Measurements from ENCODE around the gene PRH2.

The PRH2 gene

DNA sequence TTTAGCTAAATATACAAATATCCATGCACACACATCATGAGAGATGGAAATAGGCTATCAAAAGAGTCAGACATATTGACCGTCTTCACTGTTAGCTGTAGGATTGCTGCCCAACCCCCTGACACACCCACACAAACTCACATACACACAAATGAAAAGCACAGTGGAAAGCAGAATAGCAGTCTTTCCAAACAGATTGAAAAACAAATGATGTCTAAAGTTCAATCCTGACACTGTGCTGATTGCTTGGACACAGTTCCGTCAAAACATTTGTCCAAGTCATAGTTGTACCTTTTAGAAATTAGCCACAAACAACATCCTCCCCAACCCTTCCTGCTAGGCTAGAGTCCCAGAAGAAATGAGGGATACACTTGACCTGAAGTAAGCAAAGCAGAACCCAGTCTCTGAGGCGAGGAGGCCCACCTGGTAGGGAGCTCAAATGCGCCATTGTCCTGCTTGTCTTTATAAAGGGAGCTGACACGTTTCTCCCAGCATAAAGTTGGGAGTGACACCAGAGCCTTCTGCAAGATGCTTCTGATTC lies at the start of gene PRH2:
PRH2 (plus strand) TSS at position 491 of the 541 bp plus-strand sequence; CDS start at position 529, 38 bp downstream.
- no peak for DNase-seq

DNA sequence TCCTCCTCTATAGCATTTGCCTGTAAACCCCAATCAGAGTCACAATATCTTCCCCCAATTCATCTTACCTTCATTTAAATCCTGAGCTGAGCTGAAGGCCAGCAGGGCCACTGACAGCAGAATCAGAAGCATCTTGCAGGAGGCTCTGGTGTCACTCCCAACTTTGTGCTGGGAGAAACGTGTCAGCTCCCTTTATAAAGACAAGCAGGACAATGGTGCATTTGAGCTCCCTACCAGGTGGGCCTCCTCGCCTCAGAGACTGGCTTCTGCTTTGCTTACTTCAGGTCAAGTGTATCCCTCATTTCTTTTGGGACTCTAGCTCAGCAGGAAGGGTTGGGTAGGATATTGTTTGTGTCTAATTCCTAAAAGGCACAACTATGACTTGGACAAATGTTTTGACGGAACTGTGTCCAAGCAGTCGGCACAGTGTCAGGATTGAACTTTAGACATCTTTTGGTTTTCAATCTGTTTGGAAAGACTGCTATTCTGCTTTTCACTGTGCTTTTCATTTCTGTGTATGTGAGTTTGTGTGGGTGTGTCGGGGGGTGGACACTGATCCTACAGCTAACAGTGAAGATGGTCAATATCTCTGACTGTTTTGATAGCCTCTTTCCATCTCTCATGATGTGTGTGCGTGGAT lies 44.8 kb upstream of the PRH2 start, which contains the start of gene PRH1:
PRH1 (minus strand) TSS at position 170 of the 640 bp plus-strand sequence; CDS start at position 132, 38 bp downstream.
- DNase-seq: no peak

DNA sequence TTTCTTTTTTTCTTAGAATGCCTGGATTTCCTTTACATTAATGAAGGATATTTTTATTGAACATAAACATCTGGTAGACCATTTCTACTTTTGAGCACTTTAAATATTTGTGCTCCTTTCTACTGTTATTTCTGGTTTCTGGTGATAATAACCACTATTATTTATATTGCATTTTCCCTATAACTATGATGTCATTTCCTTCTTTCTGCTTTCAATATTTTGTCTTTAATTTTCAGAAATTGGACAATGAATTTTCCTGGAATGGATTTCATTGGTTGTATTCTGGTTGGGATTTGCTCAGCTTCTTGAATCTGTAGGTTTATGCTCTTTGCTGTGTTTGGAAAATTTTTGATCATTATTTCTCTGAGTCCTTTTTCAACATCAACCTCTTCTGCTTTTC lies 39.8 kb upstream of the PRH2 start:
- DNase-seq: no peak

DNA sequence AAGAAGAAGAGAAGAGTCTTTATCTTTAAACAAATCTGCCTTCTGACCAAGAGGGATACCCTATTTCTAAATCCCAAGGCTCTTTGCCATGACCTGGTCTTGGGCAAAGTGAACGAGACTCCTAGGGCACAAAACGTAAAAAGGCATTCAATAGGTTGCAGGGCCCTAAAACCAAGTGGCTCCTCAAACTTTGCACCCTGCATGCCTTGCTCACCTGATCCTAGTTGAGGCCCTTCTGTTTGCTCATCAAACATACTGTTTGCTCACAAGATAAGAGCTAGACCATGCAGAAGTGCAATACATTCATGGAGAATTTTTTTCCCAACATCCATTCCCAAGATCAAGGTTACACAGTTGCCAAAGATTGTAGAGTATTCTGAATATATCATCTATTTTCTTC lies 37.1 kb upstream of the PRH2 start:
- DNase-seq: no peak

DNA sequence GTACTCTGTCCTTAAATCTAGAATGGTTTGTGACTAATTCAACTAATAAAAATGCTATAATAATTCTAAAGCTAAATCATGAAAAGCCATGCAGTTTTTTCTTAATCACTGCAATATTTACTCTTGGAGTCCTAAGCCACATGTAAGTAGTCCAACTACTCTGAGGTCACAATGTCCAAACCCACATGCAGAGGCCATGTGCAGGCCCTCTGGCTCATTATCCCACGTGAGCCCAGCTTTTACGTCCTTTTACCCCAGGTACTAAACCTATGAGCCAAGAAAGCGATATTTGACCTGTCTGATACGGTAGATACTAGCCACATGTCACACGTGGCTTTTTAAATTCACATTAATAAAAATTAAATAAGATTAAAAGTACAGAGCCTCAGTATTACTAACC lies 32.2 kb upstream of the PRH2 start:
- no peak for DNase-seq

DNA sequence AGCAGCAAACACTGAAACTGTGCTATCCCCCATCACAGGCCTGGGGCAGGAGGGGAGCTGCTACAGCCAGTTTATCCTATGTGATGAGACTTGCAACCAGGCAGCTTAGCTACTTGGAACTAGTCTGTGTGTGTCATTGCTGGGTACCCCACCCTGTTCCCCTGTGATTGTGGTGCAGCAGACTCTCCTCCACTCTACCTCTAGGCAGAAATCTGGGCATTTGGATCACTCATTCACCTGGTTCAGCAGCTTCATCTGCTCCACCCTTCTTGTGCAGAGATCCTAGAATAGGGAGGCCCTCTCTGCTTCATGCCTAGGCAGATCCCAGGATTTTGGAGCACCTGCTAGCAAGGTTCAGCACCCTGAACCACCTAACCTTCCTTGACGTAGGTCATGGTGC lies 28.5 kb upstream of the PRH2 start:
- no peak for DNase-seq

DNA sequence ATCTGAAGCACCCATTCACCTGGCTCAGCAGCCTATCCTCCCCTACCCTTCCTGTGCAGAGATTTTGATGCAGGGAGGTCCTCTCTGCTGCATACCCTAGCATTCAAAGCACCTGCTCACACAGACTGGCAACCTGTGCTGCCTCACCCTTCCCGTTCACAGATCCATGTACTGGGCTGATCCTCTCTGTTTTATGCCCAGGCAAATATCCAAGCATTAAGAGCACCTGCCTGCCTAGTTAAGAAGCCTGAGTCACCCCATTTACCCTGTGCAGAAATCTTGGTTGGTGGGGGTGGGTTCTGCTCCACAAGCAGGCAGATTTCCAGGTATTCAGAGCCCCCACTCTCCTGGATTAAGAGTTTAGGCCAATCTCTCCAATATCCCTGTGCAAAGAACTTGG lies 28.1 kb upstream of the PRH2 start:
- no peak for DNase-seq

DNA sequence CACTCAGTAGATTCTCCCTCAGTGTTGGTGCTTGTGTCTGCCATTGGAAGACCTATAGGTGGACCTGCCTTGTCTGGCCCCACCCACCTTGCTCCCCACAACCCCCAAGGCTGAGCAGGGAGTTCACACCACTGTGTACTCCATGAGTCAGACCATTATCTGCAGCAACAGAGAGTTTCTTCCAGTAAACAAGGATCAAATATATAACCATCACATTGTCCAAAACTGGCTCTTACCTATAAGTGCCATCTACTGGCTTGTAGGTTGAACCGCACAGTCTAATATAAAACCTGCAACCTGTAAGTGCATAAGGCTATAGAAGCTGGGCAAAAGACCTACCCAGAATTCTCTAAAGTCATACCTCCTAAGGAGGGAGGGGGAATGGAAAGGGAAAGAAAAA lies 27.6 kb upstream of the PRH2 start:
- DNase-seq: no peak

DNA sequence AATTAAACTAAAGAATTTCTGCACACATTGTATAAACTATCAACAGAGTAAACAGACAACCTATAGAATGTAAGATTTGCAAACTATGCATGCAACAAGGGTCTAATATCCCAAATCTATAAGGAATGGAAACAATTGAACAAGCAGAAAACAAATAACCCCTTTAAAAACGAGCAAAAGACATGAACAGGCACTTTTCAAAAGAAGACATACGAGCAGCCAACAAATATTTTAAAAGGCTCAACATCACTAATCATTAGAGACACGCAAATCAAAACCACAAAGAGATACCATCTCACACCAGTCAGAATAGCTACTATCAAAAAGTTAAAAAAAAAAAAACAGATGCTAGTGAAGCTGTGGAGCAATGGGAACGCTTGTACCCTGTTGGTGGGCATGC lies 24.4 kb upstream of the PRH2 start:
- no peak for DNase-seq

DNA sequence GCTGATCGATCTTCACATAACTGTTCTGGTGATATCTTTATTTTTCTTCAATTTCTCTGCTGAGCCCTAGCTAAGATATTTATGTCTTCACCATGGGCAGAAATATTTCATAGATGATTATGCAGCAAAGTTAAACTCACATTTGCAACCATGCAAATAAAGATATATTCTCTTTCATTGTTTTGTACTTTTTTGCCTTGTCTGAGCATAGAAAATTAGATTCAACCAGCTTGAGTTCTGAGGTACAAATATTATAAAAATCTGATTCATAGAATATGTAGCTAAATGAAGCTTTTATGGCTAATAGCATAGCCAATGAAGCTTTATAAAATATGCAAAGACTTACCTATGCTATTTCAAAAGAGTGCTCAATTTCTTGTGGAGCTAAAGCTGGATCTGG lies 19.6 kb upstream of the PRH2 start, which contains the start of gene TAS2R13:
TAS2R13 (minus strand) TSS at position 101 of the 400 bp plus-strand sequence. CDS start 264 bp downstream, outside the sequence.
- DNase-seq: no peak

DNA sequence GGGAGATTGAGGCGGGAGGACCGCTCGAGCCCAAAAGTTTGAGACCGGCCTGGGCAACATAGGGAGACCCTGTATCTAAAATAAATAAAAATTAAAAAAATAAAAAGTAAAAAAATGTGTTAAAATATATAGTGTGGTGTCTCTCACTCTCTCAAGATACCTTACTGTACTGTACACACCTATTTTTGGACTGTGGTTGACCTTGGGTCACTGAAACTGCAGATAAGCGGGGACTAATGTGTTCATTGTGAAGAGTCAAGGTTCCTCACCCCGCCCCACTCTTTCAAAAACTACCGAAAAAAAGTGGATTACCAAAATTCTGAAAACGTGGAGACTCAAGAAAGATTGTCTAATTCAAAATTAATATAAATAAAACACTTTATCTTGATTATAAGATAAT lies 18.7 kb upstream of the PRH2 start:
- DNase-seq: no peak

DNA sequence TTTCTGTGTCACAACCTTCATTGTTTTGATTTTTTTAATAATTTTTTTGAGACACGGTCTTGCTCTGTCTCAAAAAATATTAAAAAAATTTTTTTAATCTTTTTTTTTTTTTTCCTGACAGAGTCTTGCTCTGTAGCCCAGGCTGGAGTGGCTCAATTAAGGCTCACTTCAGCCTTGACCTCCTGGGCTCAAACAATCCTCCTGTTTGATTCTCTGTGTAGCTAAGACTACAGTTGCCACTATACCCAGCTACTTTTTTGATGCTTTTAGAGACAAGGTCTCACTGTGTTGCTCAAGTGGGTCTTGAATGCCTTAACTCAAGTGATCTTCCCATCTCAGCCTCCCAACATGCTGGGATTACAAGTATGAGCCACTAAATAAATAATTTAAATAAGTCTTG lies 9.2 kb upstream of the PRH2 start:
- no peak for DNase-seq

DNA sequence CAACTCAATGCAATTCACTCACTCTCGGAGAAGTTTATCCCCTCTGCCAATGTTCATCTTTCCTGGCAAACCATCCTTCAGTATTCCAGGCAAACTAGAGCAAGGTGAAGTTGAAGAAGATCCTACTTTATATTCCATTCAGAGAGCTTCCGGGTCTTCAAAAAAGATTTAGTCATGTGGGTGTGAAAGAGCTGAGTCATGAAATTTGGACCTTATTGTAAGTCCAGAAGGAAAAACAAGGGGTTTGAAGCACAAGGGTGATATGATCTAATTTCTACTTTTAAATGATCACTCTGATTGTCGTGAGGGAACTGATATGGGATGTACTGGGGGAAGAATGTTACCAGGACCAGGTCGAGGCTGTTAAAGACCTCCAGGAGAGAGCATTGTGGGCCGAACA lies 2.8 kb upstream of the PRH2 start:
- DNase-seq: no peak

DNA sequence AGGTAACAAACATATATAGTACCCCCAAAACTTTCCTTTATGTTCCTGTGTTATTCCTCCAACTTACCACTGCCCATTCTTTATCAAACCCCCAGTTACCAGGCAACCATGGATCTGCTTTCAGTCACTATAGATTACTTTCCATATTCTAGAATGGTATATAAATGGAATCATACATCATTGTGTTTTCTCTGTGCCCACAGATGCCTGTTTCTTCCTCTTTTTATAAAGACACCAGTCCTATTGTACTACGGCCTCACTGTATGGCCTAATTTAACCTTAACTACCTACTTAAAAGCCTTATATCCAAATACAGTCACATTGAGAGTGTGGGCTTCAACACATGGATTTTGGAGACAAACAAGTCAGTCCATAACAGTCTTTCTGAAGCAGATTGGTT lies 7.5 kb downstream of the PRH2 start:
- no peak for DNase-seq

DNA sequence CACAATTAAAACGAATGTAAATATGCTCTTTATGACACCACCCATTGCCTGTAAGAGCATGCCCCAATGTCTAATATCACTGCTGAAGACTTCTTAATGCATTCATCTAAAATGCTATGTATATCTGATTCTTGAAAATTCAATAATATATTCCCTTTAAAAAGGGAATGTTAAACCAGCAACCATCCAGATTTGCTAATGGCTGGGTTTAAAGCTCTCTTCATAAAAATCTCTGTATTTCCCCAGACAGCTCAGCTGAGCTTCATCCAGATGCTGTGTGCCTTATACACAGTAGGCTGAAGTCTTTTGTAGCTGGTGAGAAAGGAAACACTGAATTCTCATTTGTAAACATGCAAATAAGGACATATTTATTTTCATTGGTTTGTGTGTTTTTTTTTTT lies 10.1 kb downstream of the PRH2 start, which contains the start of gene TAS2R14:
TAS2R14 (minus strand) TSS at position 101 of the 400 bp plus-strand sequence; CDS start at position 45, 56 bp downstream.
- no peak for DNase-seq

DNA sequence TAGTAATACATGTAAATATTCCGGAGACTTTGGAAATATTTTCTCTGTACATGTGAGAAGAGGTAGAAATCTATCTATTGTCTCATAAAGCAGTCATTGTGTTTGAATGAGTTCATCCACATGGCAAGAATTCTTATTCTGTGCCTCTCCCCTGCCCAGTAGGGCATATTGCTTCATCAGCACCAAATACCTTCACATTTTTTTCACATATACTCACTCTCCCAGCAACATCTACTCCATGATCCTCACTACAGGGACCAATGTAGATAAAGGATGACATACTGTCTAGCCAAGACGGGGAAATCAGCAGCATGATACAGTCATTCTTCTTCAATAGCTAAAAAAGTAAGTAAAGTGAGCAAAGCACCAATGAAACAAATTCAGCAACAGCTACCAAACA lies 11.4 kb downstream of the PRH2 start:
- DNase-seq: no peak

DNA sequence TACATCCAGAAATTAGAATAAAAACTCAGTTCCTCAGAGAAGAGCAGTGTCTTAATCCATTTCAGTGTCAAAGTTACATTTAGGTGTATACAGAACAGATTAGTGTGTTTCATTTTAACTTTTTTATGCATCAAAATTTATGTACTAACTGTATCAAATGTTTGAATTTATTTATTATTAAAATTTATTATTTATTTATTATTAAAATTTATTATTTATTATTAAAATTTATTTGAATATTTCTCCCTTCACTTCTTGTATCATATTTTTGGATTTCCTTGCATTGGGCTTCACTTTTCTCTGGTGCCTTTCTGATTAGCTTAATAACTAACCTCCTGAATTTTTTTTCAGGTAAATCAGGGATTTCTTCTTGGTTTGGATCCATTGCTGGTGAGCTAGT lies 12.3 kb downstream of the PRH2 start:
- DNase-seq: no peak

DNA sequence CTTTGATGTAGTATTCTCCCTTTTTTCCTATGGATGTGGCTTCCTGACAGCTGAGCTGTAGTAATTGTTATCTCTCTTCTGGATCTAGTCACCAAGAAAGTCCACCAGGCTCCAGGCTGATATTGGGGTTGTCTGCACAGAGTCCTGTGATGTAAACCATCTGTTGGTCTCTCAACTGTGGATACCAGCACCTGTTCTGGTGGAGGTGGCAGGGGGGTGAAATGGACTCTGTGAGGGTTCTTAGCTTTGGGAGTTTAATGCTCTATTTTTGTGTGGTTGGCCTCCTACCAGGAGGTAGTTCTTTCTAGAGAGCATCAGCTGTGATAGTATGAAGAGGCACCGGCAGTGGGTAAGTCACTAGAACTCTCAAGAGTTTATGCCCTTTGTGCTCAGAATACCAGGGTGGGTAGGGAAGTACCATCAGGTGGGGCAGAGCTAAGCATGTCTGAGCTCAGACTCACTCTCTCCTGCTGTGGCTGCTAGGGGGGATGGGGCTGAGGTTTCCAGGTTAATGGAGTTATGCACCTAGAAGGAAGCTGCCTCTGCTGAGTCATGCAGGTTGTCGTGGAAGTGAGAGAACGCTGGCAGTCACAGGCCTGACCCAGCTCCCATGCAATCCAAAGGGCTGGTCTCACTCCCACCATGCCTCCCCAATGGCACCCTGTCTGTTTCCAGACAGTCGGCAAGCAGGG lies 13.0 kb downstream of the PRH2 start:
- no peak for DNase-seq

DNA sequence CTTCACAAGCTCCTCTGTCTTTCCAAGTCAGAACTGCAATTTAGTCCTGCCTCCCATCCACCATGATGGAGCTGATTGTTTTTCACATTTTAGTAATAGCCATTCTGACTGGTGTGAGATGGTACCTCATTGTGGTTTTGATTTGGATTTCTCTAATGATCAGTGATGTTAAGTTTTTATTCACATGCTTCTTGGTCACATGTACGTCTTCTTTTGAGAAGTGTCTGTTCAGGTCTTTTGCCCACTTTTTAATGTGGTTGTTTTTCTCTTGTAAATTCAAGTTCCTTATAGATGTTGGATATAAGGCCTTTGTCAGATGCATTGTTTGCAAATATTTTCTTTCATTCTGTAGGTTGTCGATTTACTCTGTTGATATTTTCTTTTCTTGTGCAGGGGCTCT lies 14.1 kb downstream of the PRH2 start:
- DNase-seq: no peak

DNA sequence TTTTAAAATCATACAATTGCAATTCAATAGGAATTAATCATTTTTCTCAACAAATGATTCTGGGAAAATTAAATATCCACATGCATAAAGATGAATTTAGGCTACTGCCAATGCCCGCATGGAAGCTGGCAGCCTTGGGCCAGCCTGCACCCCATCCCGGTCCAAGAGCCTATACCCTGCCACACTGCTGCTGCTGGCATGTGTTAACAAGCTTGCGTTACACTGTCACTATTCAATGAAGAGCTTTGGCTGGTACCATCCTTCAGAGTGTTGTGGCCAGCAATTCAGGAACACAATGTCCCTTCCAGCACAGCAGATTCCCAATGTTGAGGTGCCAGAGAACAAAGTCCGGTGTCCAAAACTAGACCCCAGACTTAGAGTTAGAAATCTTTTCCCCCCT lies 23.6 kb downstream of the PRH2 start:
- DNase-seq: no peak

DNA sequence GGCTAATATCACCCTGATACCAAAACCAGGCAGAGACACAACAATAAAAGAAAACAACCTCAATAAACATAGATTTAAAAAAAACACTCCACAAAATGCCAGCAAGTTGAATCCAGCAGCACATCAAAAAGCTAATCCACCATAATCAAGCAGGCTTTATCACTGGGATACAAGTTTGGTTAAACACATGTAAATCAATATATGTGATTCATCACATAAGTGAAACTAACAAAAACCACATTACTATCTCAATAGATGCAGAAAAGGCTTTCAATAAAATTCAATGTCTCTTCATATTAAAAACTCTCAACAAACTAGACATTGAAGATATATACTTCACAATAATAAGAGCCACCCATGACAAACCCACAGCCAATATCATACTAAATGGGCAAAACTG lies 27.0 kb downstream of the PRH2 start:
- no peak for DNase-seq

DNA sequence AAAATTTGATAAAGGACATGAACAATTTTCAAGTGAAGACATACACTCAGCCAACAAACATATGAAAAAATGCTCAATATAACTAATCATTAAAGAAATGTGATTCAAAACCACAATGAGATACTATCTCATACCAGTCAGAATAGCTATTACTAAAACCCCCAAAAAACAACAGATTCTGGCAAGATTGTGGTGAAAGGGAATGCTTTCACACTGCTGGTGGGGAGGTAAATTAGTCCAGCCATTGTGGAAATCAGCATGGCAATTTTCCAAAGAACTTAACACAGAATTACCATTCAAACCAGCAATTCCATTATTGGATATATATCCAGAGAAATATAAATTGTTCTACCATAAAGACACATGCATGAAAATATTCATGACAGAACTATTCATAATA lies 28.7 kb downstream of the PRH2 start:
- no peak for DNase-seq

DNA sequence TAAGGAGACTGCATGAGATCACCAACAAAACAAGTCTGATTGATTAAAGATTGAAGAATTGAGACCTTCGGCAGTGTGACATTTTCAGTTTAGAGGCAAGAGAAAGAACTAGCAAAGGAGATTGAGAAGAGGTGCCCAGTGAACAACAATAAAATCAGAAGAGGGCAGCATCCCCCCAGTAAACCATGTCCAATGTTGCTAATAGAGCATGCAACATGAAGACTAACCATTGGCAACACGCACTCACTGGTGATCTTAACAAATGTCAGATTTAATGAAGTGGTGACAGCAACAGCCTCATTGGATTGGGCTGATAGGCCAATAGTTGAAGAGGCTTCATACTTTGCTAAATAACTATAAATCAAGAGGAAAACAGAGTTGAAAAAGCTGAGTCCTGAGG lies 30.8 kb downstream of the PRH2 start:
- DNase-seq: no peak

DNA sequence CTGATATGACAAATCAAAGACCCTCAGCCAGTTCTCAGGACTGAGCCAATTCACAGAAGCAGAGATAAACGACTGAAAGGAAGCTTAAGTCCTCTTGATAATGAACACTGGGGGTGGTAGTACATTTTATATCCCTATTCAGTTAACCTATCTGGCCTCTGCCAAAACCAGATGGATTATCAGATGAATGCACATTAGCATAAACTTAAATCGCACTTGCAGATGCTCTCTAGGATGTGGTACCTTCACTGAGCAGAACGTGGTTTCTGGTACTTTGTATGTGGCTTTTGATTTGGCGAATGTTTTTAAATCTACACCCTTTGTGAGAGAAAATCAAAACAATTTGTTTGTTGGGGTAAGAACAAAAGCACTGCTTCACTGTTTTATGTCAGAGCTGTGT lies 31.2 kb downstream of the PRH2 start:
- no peak for DNase-seq
